HCT116 (cell line): Measurements from ENCODE around the gene SLC35F1.

ENCODE experiments used
- CBX3 ChIP-seq: IDR thresholded peaks from 2 replicates; pipeline ENCODE4 v1.6.1; 2012; ENCODE audit warnings: low read depth
- CEBPB ChIP-seq: IDR thresholded peaks from 2 replicates; pipeline ENCODE4 v1.6.1; 2012; ENCODE audit warnings: low read depth
- CTCF ChIP-seq, 3 experiments: fragments of 200-600 bp in 1 of 3; sonication (generic) in 1 of 3; IDR thresholded peaks in 2 of 3; conservative IDR thresholded peaks in 1 of 3; 2 replicates each; pipeline ENCODE4 v1.5.1; 2012 to 2017; ENCODE audit warnings: low read depth in 2 of 3, low read length in 2 of 3, antibody characterized with exemption in 1 of 3, borderline replicate concordance in 1 of 3, control low read depth in 1 of 3, mild to moderate bottlenecking in 1 of 3, mixed read lengths in 1 of 3, mixed run types in 1 of 3, moderate library complexity in 1 of 3; ENCODE audit not compliant: insufficient read depth in 1 of 3
- EGR1 ChIP-seq: IDR thresholded peaks from 2 replicates; pipeline ENCODE4 v1.6.1; 2012; ENCODE audit warnings: low read depth
- EZH2 ChIP-seq: fragments of 200-600 bp; sonication (generic); IDR thresholded peaks from 2 replicates; pipeline ENCODE4 v1.6.1; 2017; ENCODE audit warnings: antibody characterized with exemption, mixed run types
- JUND ChIP-seq: IDR thresholded peaks from 2 replicates; pipeline ENCODE4 v1.6.1; 2012
- POLR2A ChIP-seq: IDR thresholded peaks from 2 replicates; pipeline ENCODE4 v1.7.0; 2011; ENCODE audit warnings: borderline replicate concordance; ENCODE audit not compliant: insufficient read depth, insufficient read length; ENCODE audit errors: extremely low read depth
- RAD21 ChIP-seq: IDR thresholded peaks from 2 replicates; pipeline ENCODE4 v1.6.1; 2012; ENCODE audit warnings: low read depth, mild to moderate bottlenecking
- REST ChIP-seq: IDR thresholded peaks from 2 replicates; pipeline ENCODE4 v1.6.1; 2012; ENCODE audit warnings: low read depth
- YY1 ChIP-seq: IDR thresholded peaks from 2 replicates; pipeline ENCODE4 v1.6.1; 2011; ENCODE audit warnings: low read length, low read depth, moderate library complexity, mild to moderate bottlenecking; ENCODE audit not compliant: insufficient replicate concordance; ENCODE audit errors: extremely low read depth
- ZBTB33 ChIP-seq: IDR thresholded peaks from 2 replicates; pipeline ENCODE4 v1.6.1; 2011; ENCODE audit warnings: mild to moderate bottlenecking, low read length, moderate library complexity; ENCODE audit not compliant: insufficient replicate concordance; ENCODE audit errors: extremely low read depth
- ZFX ChIP-seq: fragments of 450-650 bp; IDR thresholded peaks from 2 replicates; pipeline ENCODE4 v1.6.1; 2017

DNA sequence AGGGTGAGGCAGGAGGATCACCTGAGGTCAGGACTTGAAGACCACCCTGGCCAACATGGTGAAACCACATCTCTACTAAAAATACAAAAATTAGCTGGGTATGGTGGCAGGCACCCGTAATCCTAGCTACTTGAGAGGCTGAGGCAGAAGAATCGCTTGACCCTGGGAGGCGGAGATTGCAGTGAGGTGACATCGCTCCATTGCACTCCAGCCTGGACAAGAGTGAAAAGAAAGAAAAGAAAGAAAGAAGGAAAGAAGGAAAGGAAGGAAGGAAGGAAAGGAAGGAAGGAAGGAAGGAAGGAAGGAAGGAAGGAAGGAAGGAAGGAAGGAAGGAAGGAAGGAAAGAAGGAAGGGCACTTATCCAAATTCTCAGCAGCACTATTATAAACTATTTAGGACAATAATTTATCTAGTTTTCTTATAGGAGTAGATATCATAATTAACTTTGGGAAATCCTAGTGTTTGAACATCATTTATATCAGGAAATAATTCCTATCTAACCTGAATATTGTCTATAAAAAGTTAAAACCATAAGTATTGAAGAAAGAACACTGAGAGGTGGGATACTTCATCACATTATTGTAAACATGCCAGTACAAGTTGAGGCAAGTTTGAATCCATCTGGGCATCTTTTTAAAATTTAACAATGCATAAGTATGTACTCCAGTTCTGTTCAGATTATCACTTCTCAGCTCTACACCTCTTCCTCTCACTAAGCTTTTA is 305.5 kb downstream of the SLC35F1 start:
- no peak for TF ChIP-seq POLR2A
- TF ChIP-seq CTCF (IDR thresholded peaks at IDR 0.05 in 2 of 3, conservative IDR thresholded peaks at IDR 0.05 in 1 of 3; ENCODE audit: borderline replicate concordance in 1 of 3, insufficient read depth in 1 of 3, low read depth in 2 of 3, low read length in 2 of 3), result no peak
- no peak for TF ChIP-seq REST
- no peak for TF ChIP-seq CBX3
- no peak for TF ChIP-seq CEBPB
- TF ChIP-seq YY1, result no peak
- no peak for TF ChIP-seq JUND
- TF ChIP-seq ZBTB33, result no peak
- no peak for TF ChIP-seq EGR1
- no peak for TF ChIP-seq EZH2
- TF ChIP-seq RAD21, result no peak
- no peak for TF ChIP-seq ZFX
